ENCODE measurements around the gene SCD5.

Gene SCD5

GRCh38 chr4:82624819-82625218, 173.8 kb downstream of the SCD5 start:
- no peak for DNase-seq

GRCh38 chr4:82623121-82623683, 175.4 kb downstream of the SCD5 start:
- no peak for DNase-seq

- DNase-seq, result no peak
Measured at GRCh38 chr4:82621251-82621650, 177.3 kb downstream of the SCD5 start.

GRCh38 chr4:82620126-82620735, 178.4 kb downstream of the SCD5 start:
- DNase-seq, result no peak

- DNase-seq, result no peak
Measured at GRCh38 chr4:82618103-82618720, 180.4 kb downstream of the SCD5 start.

- no peak for DNase-seq
Measured at GRCh38 chr4:82614838-82615449, 183.7 kb downstream of the SCD5 start.

- DNase-seq, result no peak
Measured at GRCh38 chr4:82613121-82613520, 185.5 kb downstream of the SCD5 start.

- DNase-seq, result no peak
Measured at GRCh38 chr4:82611982-82612381, 186.6 kb downstream of the SCD5 start.

GRCh38 chr4:82611527-82611926, 187.1 kb downstream of the SCD5 start:
- no peak for DNase-seq

- no peak for DNase-seq
Measured at GRCh38 chr4:82610041-82610440, 188.6 kb downstream of the SCD5 start.

- DNase-seq, result no peak
Measured at GRCh38 chr4:82606622-82607021, 192.0 kb downstream of the SCD5 start.

- DNase-seq, result no peak
Measured at GRCh38 chr4:82604522-82604921, 194.1 kb downstream of the SCD5 start.

- no peak for DNase-seq
Measured at GRCh38 chr4:82601242-82602015, 197.2 kb downstream of the SCD5 start.

GRCh38 chr4:82599336-82599735, 199.3 kb downstream of the SCD5 start:
- DNase-seq, result no peak

- no peak for DNase-seq
Measured at GRCh38 chr4:82594456-82594855, 204.1 kb downstream of the SCD5 start.

GRCh38 chr4:82593411-82593810, 205.2 kb downstream of the SCD5 start:
- DNase-seq, result no peak

GRCh38 chr4:82592639-82593038, 206.0 kb downstream of the SCD5 start:
- DNase-seq, result no peak

GRCh38 chr4:82591592-82591991, 207.0 kb downstream of the SCD5 start:
- DNase-seq, result no peak

GRCh38 chr4:82589756-82590155, 208.8 kb downstream of the SCD5 start:
- no peak for DNase-seq

GRCh38 chr4:82588771-82589270, 209.8 kb downstream of the SCD5 start:
- no peak for DNase-seq

- DNase-seq, result no peak
Measured at GRCh38 chr4:82587826-82588540, 210.6 kb downstream of the SCD5 start.

GRCh38 chr4:82585690-82586435, 212.7 kb downstream of the SCD5 start:
- no peak for DNase-seq

Measured in hippocampal formation (tissue), 2 donors.